Endothelial cell of umbilical vein (primary cell): ENCODE results near the gene SLC1A3. TPM values are rescaled to one million over a fixed set of nuclear protein-coding genes. Genes with fewer than 3 reads are reported as not detected.

Experiments
- BruUV-seq: library from RNA; stranded (reverse); fragments of 400-500 nt; replicated peaks from 2 replicates; lab custom pipeline; 2021; lab: Mats Ljungman, UMichigan
- CTCF ChIA-PET: fragments of 300-600, 350-600 bp; sonication (Branson Sonifier 250); formaldehyde crosslinking; loops from one replicate; lab custom pipeline; 2021; ENCODE audit warnings: antibody characterized with exemption, inconsistent platforms; lab: Charles Lee
- POLR2A ChIA-PET: fragments of 300-600, 350-600 bp; sonication (Branson Sonifier 250); formaldehyde crosslinking; loops from one replicate; lab custom pipeline; 2021; ENCODE audit warnings: antibody characterized with exemption, inconsistent platforms; lab: Charles Lee
- DNase-seq: peaks from one replicate; pipeline ENCODE4 v3.0.0-alpha.2; 2011; ENCODE audit warnings: low read depth, low spot score
- FAIRE-seq: peaks from 2 replicates; lab custom pipeline; 2011; peaks lifted over from hg19 to GRCh38; lab: Jason Lieb, UNC
- H2AFZ ChIP-seq: 2 replicates; pipeline ENCODE4 v1.6.0; 2012; ENCODE audit warnings: low read depth, low read length, control low read depth, inconsistent platforms
- H3K27ac ChIP-seq: 2 replicates; pipeline ENCODE4 v1.5.1; 2011; ENCODE audit warnings: low read depth, mild to moderate bottlenecking, control low read depth, low read length, moderate library complexity; ENCODE audit not compliant: insufficient read depth
- H3K27me3 ChIP-seq, 2 experiments: 2 replicates each; pipeline versions ENCODE4 v1.6.0 to v1.6.1; 2011; ENCODE audit warnings: low read length in 2 of 2, mixed read lengths in 1 of 2; ENCODE audit not compliant: control insufficient read depth in 2 of 2, insufficient read depth in 2 of 2
- H3K36me3 ChIP-seq, 2 experiments: 2 replicates in 1 of 2; 3 replicates in 1 of 2; pipeline ENCODE4 v1.5.1; 2011; ENCODE audit warnings: low read length in 2 of 2, mild to moderate bottlenecking in 1 of 2, moderate library complexity in 1 of 2; ENCODE audit not compliant: control insufficient read depth in 2 of 2, insufficient read depth in 2 of 2; ENCODE audit errors: extremely low read depth in 1 of 2
- H3K4me1 ChIP-seq: 3 replicates; pipeline ENCODE4 v1.5.1; 2011; ENCODE audit warnings: mild to moderate bottlenecking, low read length; ENCODE audit not compliant: control insufficient read depth, insufficient read depth; ENCODE audit errors: extremely low read depth
- H3K4me2 ChIP-seq: 2 replicates; pipeline ENCODE4 v1.6.1; 2011; ENCODE audit warnings: low read length, control low read depth, mixed read lengths; ENCODE audit not compliant: insufficient read depth
- H3K4me3 ChIP-seq, 3 experiments: fragments of 200-600 bp in 1 of 3; sonication (generic), shearing (Covaris generic) in 1 of 3; replicated peaks in 1 of 3; 2 replicates each; pipeline ENCODE4 v1.5.1; 2011 to 2016; ENCODE audit warnings: control low read depth in 3 of 3, low read length in 3 of 3, mild to moderate bottlenecking in 2 of 3, inconsistent platforms in 1 of 3, low read depth in 1 of 3, moderate library complexity in 1 of 3; ENCODE audit not compliant: insufficient read depth in 1 of 3
- H3K79me2 ChIP-seq: 2 replicates; pipeline ENCODE4 v1.6.0; 2012; ENCODE audit warnings: low read length, inconsistent platforms; ENCODE audit not compliant: control insufficient read depth, insufficient read depth
- H3K9ac ChIP-seq: replicated peaks from 2 replicates; pipeline ENCODE3; 2011; ENCODE audit warnings: low read length, control low read depth; ENCODE audit not compliant: insufficient read depth; ENCODE audit errors: extremely low read depth
- H3K9me1 ChIP-seq: replicated peaks from 3 replicates; pipeline ENCODE4 v1.6.0; 2011; ENCODE audit warnings: mild to moderate bottlenecking, low read length; ENCODE audit not compliant: control insufficient read depth, insufficient read depth; ENCODE audit errors: extremely low read depth
- H3K9me3 ChIP-seq: replicated peaks from 2 replicates; pipeline ENCODE4 v1.5.1; 2012; ENCODE audit warnings: low read length, inconsistent platforms; ENCODE audit not compliant: control insufficient read depth, insufficient read depth
- H4K20me1 ChIP-seq: replicated peaks from 2 replicates; pipeline ENCODE3; 2011; ENCODE audit warnings: mild to moderate bottlenecking, low read length; ENCODE audit not compliant: control insufficient read depth, insufficient read depth; ENCODE audit errors: extremely low read depth
- CTCF ChIP-seq, 2 donors: IDR thresholded peaks; 1 replicate in 1 of 2; 2 replicates in 1 of 2; pipeline ENCODE4 v1.5.1; 2011; ENCODE audit warnings: low read length in 2 of 2, mild to moderate bottlenecking in 2 of 2, moderate library complexity in 2 of 2, control low read depth in 1 of 2, inconsistent platforms in 1 of 2, low read depth in 1 of 2; ENCODE audit not compliant: insufficient read depth in 1 of 2; ENCODE audit errors: extremely low read depth in 1 of 2
- EZH2 ChIP-seq: IDR thresholded peaks from 2 replicates; pipeline ENCODE4 v1.6.1; 2012; ENCODE audit warnings: borderline replicate concordance, low read depth, mild to moderate bottlenecking, moderate library complexity, low read length, inconsistent platforms; ENCODE audit not compliant: severe bottlenecking
- MYC ChIP-seq: IDR thresholded peaks from one replicate; pipeline ENCODE4 v1.6.1; 2011; ENCODE audit warnings: mild to moderate bottlenecking, low read depth, low read length
- POLR2A ChIP-seq: IDR thresholded peaks from 2 replicates; pipeline ENCODE4 v1.6.1; 2012; ENCODE audit warnings: low read depth, mild to moderate bottlenecking, control low read depth, low read length
- POLR2AphosphoS5 ChIP-seq: IDR thresholded peaks from 2 replicates; pipeline ENCODE4 v1.6.1; 2012; ENCODE audit warnings: low read depth, mild to moderate bottlenecking, control low read depth, low read length, moderate library complexity; ENCODE audit not compliant: insufficient read depth
- dilution Hi-C: fragments of 300-500 bp; cut with MboI; formaldehyde crosslinking; loops from one replicate; pipeline ENCODE4 v1.15.0; 2019; ENCODE audit warnings: low sequenced_read_pairs; ENCODE audit not compliant: extremely low pct_ligation_motif_present
- intact Hi-C: fragments of 100-400 bp; cut with micrococcal nuclease; formaldehyde crosslinking; loops from one replicate; pipeline ENCODE4 v1.10.0; 2022
- polyA plus RNA-seq, 4 experiments: library from polyadenylated mRNA; depleted of rRNA in 3 of 4; stranded (reverse) in 3 of 4; unstranded in 1 of 4; fragments of >200 nt; gene quantifications; 2 replicates each; pipeline versions ENCODE4 v1.2.1 to v1.2.3, GENCODE V29; 2011 to 2012; ENCODE audit warnings: missing spikeins in 1 of 4
- total RNA-seq: library from RNA; stranded (reverse); gene quantifications from 2 replicates; pipeline ENCODE4 v1.2.3, GENCODE V29; 2021
- TF ChIP-seq, protein P1 (sequence below): IDR thresholded peaks from 2 replicates; pipeline ENCODE4 v1.6.1; 2011; ENCODE audit not compliant: insufficient read depth, insufficient read length

Gene SLC1A3
- total and polyA plus RNA-seq, 2 donors (not counting 3 experiments of a cell fraction or from before 2014, with no cell fraction given) = 0.36 TPM; not detected in 1

DNA sequence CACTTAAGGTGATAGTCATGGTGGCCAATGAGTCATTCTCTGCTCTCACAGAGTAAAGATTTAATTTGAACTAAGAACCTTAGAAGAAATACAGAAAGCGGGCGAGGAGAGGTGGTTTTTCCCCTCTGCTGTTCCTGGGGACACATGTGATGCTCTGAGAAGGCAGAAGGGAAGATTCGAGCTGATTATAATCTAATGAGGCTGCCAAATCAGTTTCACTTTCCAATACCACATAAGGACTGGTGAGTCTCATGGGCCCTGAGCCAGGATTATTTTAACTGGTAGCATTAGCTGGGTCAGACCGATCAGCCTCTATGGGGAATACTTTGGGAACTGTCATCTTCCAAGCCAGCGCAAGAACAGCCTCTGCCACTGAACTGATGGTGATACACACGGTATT lies 116.5 kb downstream of the SLC1A3 start:
- no peaks in the 10 kb centered on the region for H3K36me3 ChIP-seq
- H3K27ac ChIP-seq = no peak overlapping the region
- H2AFZ ChIP-seq = no peak overlapping the region
- H3K9me1 ChIP-seq = no peaks in the 10 kb centered on the region
- no peaks in the 10 kb centered on the region for H3K79me2 ChIP-seq
- no TSS peak for BruUV-seq
- intact Hi-C loops (no loop called here), dilution Hi-C loops (no loop called here)
- no peak for DNase-seq
- H3K4me3 ChIP-seq = no peak overlapping the region
- TF ChIP-seq MYC (no peak), POLR2A (no peak), POLR2AphosphoS5 (no peak), EZH2 (no peak), CTCF (IDR thresholded peaks at IDR 0.05; ENCODE audit: extremely low read depth in 1 of 2, insufficient read depth in 1 of 2, low read depth in 1 of 2, low read length in 2 of 2) (no peak)
- TF ChIP-seq, protein P1, sequence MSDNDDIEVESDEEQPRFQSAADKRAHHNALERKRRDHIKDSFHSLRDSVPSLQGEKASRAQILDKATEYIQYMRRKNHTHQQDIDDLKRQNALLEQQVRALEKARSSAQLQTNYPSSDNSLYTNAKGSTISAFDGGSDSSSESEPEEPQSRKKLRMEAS = no peak
- H3K9ac ChIP-seq = no peak overlapping the region
- no peaks in the 10 kb centered on the region for H3K4me1 ChIP-seq
- H3K9me3 ChIP-seq = no peaks in the 10 kb centered on the region
- H4K20me1 ChIP-seq = no peaks in the 10 kb centered on the region
- POLR2A ChIA-PET = no interaction called here
- FAIRE-seq = no peak
- H3K4me2 ChIP-seq = no peak overlapping the region
- CTCF ChIA-PET = interaction anchor here (1.5 to 1.9 kb wide), 2 partner anchors 17 to 20 kb away, joined by 3 to 5 read pairs; no protein-coding TSS in a partner anchor
- peaks cover 0 to 7% of the 10 kb centered on the region in 2 experiments for H3K27me3 ChIP-seq
